HCT116 (cell line): ENCODE results near the gene HSD3B7. TPM values are rescaled to one million over a fixed set of nuclear protein-coding genes. Genes with fewer than 3 reads are reported as not detected.

Experiments
- ATAC-seq: fragments of 200-7000 bp; cut with Tn5 transposase; 2 replicates; pipeline ENCODE4 v1.9.1; 2020; ENCODE audit warnings: mild to moderate bottlenecking, moderate library complexity
- BruUV-seq: library from RNA; stranded (reverse); fragments of 400-500 nt; replicated peaks from 2 replicates; lab custom pipeline; 2021; lab: Mats Ljungman, UMichigan
- CTCF ChIA-PET: fragments of 300-600 bp; sonication (Branson Sonifier 250); formaldehyde crosslinking; loops from one replicate; lab custom pipeline; 2021; ENCODE audit warnings: antibody characterized with exemption; lab: Charles Lee
- POLR2A ChIA-PET: fragments of 300-600, 350-600 bp; sonication (Branson Sonifier 250); formaldehyde crosslinking; loops from one replicate; lab custom pipeline; 2021; ENCODE audit warnings: antibody characterized with exemption; lab: Charles Lee
- RAD21 ChIA-PET, 2 experiments: fragments of 300-600 bp; sonication (Branson Sonifier 250); formaldehyde crosslinking; loops; one replicate each; lab custom pipeline; 2023; ENCODE audit warnings: low total read pairs in 2 of 2; ENCODE audit not compliant: uncharacterized antibody in 2 of 2, unreplicated experiment in 2 of 2, low non-redundant PET in 1 of 2; lab: Charles Lee
- DNase-seq: peaks from one replicate; pipeline ENCODE4 v3.0.0-alpha.2; 2010; ENCODE audit warnings: low read depth, low spot score
- H2AFZ ChIP-seq: fragments of 200-600 bp; shearing (Covaris generic), sonication (generic); 2 replicates; pipeline ENCODE4 v1.6.1; 2017; ENCODE audit warnings: low read depth, mixed run types, mixed read lengths, antibody characterized with exemption, low read length; ENCODE audit not compliant: poor library complexity, severe bottlenecking
- H3K27ac ChIP-seq: 2 replicates; pipeline ENCODE4 v1.5.1; 2012; ENCODE audit warnings: low read depth, low read length
- H3K27me3 ChIP-seq: fragments of 200-600 bp; sonication (generic); 2 replicates; pipeline ENCODE4 v1.6.1; 2016; ENCODE audit warnings: mixed run types, low read length, mixed read lengths; ENCODE audit not compliant: insufficient read depth
- H3K36me3 ChIP-seq, 2 experiments: fragments of 200-500 bp in 1 of 2; fragments of 200-600 bp in 1 of 2; sonication (Bioruptor generic) in 1 of 2; sonication (generic) in 1 of 2; 2 replicates each; pipeline versions ENCODE4 v1.5.1 to v1.6.1; 2014 to 2016; ENCODE audit warnings: low read length in 2 of 2, inconsistent platforms in 1 of 2, mixed read lengths in 1 of 2, mixed run types in 1 of 2; ENCODE audit not compliant: insufficient read depth in 2 of 2, control insufficient read depth in 1 of 2
- H3K4me1 ChIP-seq, 2 experiments: fragments of 200-600 bp in 1 of 2; sonication (generic) in 1 of 2; 2 replicates each; pipeline versions ENCODE4 v1.5.1 to v1.6.1; 2012 to 2017; ENCODE audit warnings: low read length in 2 of 2, inconsistent platforms in 1 of 2, mild to moderate bottlenecking in 1 of 2, mixed read lengths in 1 of 2, mixed run types in 1 of 2, moderate library complexity in 1 of 2; ENCODE audit not compliant: insufficient read depth in 2 of 2, control insufficient read depth in 1 of 2
- H3K4me2 ChIP-seq: fragments of 200-600 bp; sonication (generic); 2 replicates; pipeline ENCODE4 v1.6.1; 2017; ENCODE audit warnings: mixed run types, low read length, mixed read lengths
- H3K4me3 ChIP-seq, 2 experiments: fragments of 200-600 bp in 1 of 2; sonication (generic) in 1 of 2; replicated peaks in 1 of 2; 2 replicates each; pipeline ENCODE4 v1.5.1; 2011 to 2016; ENCODE audit warnings: low read length in 2 of 2, control low read depth in 1 of 2, low read depth in 1 of 2, mild to moderate bottlenecking in 1 of 2, mixed read lengths in 1 of 2, mixed run types in 1 of 2
- H3K79me2 ChIP-seq: fragments of 200-600 bp; sonication (generic); 2 replicates; pipeline ENCODE4 v1.6.1; 2017; ENCODE audit warnings: mild to moderate bottlenecking, mixed run types, low read length, moderate library complexity, mixed read lengths; ENCODE audit not compliant: insufficient read depth
- H3K9ac ChIP-seq: fragments of 200-600 bp; sonication (generic); 2 replicates; pipeline ENCODE4 v1.6.1; 2016; ENCODE audit warnings: low read length, mixed read lengths
- H3K9me2 ChIP-seq: fragments of 200-600 bp; sonication (generic), shearing (Covaris generic); 2 replicates; pipeline ENCODE4 v1.6.1; 2017; ENCODE audit warnings: mixed run types, mild to moderate bottlenecking, moderate library complexity; ENCODE audit not compliant: insufficient read depth
- H3K9me3 ChIP-seq, 2 experiments: fragments of 200-500 bp in 1 of 2; fragments of 200-600 bp in 1 of 2; sonication (Bioruptor generic) in 1 of 2; sonication (generic) in 1 of 2; 2 replicates each; pipeline ENCODE4 v1.6.1; 2014 to 2017; ENCODE audit warnings: low read length in 2 of 2, mixed read lengths in 2 of 2, inconsistent platforms in 1 of 2, low read depth in 1 of 2, mild to moderate bottlenecking in 1 of 2, mixed run types in 1 of 2, moderate library complexity in 1 of 2; ENCODE audit not compliant: control insufficient read depth in 1 of 2, insufficient read depth in 1 of 2
- H4K20me1 ChIP-seq: fragments of 200-600 bp; sonication (generic), shearing (Covaris generic); 2 replicates; pipeline ENCODE4 v1.6.1; 2017; ENCODE audit warnings: mixed run types, mild to moderate bottlenecking, moderate library complexity; ENCODE audit not compliant: insufficient read depth
- ATF3 ChIP-seq: IDR thresholded peaks from 2 replicates; pipeline ENCODE4 v1.6.1; 2012
- CEBPB ChIP-seq: IDR thresholded peaks from 2 replicates; pipeline ENCODE4 v1.6.1; 2012; ENCODE audit warnings: low read depth
- EZH2 ChIP-seq: fragments of 200-600 bp; sonication (generic); IDR thresholded peaks from 2 replicates; pipeline ENCODE4 v1.6.1; 2017; ENCODE audit warnings: antibody characterized with exemption, mixed run types
- FOSL1 ChIP-seq: IDR thresholded peaks from 2 replicates; pipeline ENCODE4 v1.6.1; 2012; ENCODE audit warnings: low read depth
- POLR2A ChIP-seq: IDR thresholded peaks from 2 replicates; pipeline ENCODE4 v1.7.0; 2011; ENCODE audit warnings: borderline replicate concordance; ENCODE audit not compliant: insufficient read depth, insufficient read length; ENCODE audit errors: extremely low read depth
- RAD21 ChIP-seq: IDR thresholded peaks from 2 replicates; pipeline ENCODE4 v1.6.1; 2012; ENCODE audit warnings: low read depth, mild to moderate bottlenecking
- SIN3A ChIP-seq: IDR thresholded peaks from 2 replicates; pipeline ENCODE4 v1.6.1; 2012; ENCODE audit warnings: low read depth
- SP1 ChIP-seq: IDR thresholded peaks from 2 replicates; pipeline ENCODE4 v1.6.1; 2012; ENCODE audit warnings: low read depth
- TCF7L2 ChIP-seq: IDR thresholded peaks from 2 replicates; pipeline ENCODE4 v1.7.0; 2011; ENCODE audit warnings: borderline replicate concordance, inconsistent platforms; ENCODE audit not compliant: insufficient read depth, insufficient read length; ENCODE audit errors: extremely low read depth
- ZBTB33 ChIP-seq: IDR thresholded peaks from 2 replicates; pipeline ENCODE4 v1.6.1; 2011; ENCODE audit warnings: mild to moderate bottlenecking, low read length, moderate library complexity; ENCODE audit not compliant: insufficient replicate concordance; ENCODE audit errors: extremely low read depth
- ZFX ChIP-seq: fragments of 450-650 bp; IDR thresholded peaks from 2 replicates; pipeline ENCODE4 v1.6.1; 2017
- ZNF274 ChIP-seq: fragments of 200-500 bp; sonication (Bioruptor generic); IDR thresholded peaks from 2 replicates; pipeline ENCODE4 v1.6.1; 2014; ENCODE audit warnings: mild to moderate bottlenecking, low read depth, low read length, inconsistent platforms
- intact Hi-C: fragments of 100-400 bp; cut with micrococcal nuclease; formaldehyde crosslinking; loops from 2 replicates; pipeline ENCODE4 v1.10.0; 2022
- total RNA-seq: library from RNA; stranded (reverse); gene quantifications from one replicate; pipeline ENCODE4 v1.2.1, GENCODE V29; 2021; ENCODE audit not compliant: unreplicated experiment

HSD3B7 gene
- total RNA-seq, 1 experiment from 2014 or later = 8.6 TPM

- ATAC-seq (no peak), DNase-seq (no peak)
- H3K9ac ChIP-seq = no peak overlapping the region
- no peaks in the 10 kb centered on the region for H4K20me1 ChIP-seq
- H3K9me3 ChIP-seq = no peaks in the 10 kb centered on the region
- H3K9me2 ChIP-seq = no peaks in the 10 kb centered on the region
- H3K36me3 ChIP-seq = no peaks in the 10 kb centered on the region
- TF ChIP-seq POLR2A = no peak
- TF ChIP-seq TCF7L2 = no peak
- no peak for TF ChIP-seq SP1
- BruUV-seq = no TSS peak
- no peak overlapping the region for H3K4me2 ChIP-seq
- intact Hi-C loops = no loop called here
- no peak overlapping the region for H3K4me3 ChIP-seq
- H3K27me3 ChIP-seq = no peaks in the 10 kb centered on the region
- peaks cover 0 to 8% of the 10 kb centered on the region in 2 experiments; a peak in 2 of 4 replicates for H3K4me1 ChIP-seq
- POLR2A ChIA-PET = interaction anchor here (1.1 kb wide), 1 partner anchor 111 kb away, joined by 4 read pairs; the partner anchor contains the start of gene KAT8
- no peak overlapping the region for H3K27ac ChIP-seq
- no peak overlapping the region for H2AFZ ChIP-seq
- RAD21 ChIA-PET = no interaction called here
- CTCF ChIA-PET = no interaction called here
- no peaks in the 10 kb centered on the region for H3K79me2 ChIP-seq
Observed at GRCh38 chr16:31006589-31006988, 21.6 kb downstream of the HSD3B7 start.

- Histone ChIP-seq H3K4me2 (no peak overlapping the region), H3K9me3 (no peaks in the 10 kb centered on the region), H3K4me3 (no peak overlapping the region), H3K4me1 (peaks cover 0 to 8% of the 10 kb centered on the region in 2 experiments; a peak in 2 of 4 replicates), H4K20me1 (no peaks in the 10 kb centered on the region), H3K9me2 (no peaks in the 10 kb centered on the region), H3K27me3 (peaks cover 7% of the 10 kb centered on the region; the same call in 1 of the 2 replicates), H3K27ac (no peak overlapping the region), H3K79me2 (no peaks in the 10 kb centered on the region), H2AFZ (no peak overlapping the region), H3K9ac (no peak overlapping the region), H3K36me3 (no peaks in the 10 kb centered on the region)
- no TSS peak for BruUV-seq
- ChIA-PET POLR2A (interaction anchor here (1.1 kb wide), 1 partner anchor 110 kb away, joined by 4 read pairs; the partner anchor contains the start of gene KAT8), CTCF (no interaction called here), RAD21 (no interaction called here)
- intact Hi-C loops = no loop called here
- DNase-seq = no peak
- ATAC-seq = no peak
- TF ChIP-seq ATF3 = no peak
- TF ChIP-seq ZFX = no peak
- no peak for TF ChIP-seq SP1
- no peak for TF ChIP-seq CEBPB
- no peak for TF ChIP-seq SIN3A
- no peak for TF ChIP-seq EZH2
- no peak for TF ChIP-seq ZNF274
- no peak for TF ChIP-seq ZBTB33
- TF ChIP-seq FOSL1 = no peak
- TF ChIP-seq RAD21 = no peak
Observed at GRCh38 chr16:31007684-31008083, 22.7 kb downstream of the HSD3B7 start.
